HG03103 (cell line): ENCODE results near the gene GPD2.
"Not testable (repeated sequence)": the region's sequence is repeated elsewhere in the genome, so short reads cannot be mapped to it uniquely, and the experiment has no call there.

Experiments used
- ATAC-seq: cut with Tn5 transposase; IDR thresholded peaks from one replicate; pipeline ENCODE4 v1.9.1; 2021; ENCODE audit warnings: low read depth; ENCODE audit not compliant: unreplicated experiment

GPD2 gene

DNA sequence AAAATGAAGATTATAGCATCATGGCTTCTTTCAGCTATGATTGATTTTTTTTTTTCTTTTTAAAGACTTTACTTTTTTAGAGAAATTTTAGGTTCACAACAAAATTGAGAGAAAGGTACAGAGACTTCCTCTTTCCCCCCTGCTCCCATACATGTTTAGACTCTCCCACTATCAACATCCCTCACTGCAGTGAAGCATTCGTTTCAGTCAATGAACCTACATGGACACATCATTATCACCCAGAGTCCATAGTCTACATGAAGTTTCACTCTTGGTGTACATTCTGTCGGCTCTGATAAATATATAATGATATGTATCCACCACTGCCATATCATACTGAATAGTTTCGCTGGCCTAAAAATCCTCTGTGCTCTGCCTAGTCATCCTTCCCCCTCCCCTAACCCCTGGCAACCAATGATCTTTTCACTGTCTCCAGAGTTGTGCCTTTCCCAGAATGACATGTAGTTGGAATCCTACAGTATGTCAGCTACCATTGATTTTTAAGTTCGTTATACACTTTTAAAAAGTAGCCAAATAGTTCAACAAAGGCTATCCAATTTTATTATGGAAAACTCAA, 86.8 kb downstream of the GPD2 start:
- no peak for ATAC-seq

DNA sequence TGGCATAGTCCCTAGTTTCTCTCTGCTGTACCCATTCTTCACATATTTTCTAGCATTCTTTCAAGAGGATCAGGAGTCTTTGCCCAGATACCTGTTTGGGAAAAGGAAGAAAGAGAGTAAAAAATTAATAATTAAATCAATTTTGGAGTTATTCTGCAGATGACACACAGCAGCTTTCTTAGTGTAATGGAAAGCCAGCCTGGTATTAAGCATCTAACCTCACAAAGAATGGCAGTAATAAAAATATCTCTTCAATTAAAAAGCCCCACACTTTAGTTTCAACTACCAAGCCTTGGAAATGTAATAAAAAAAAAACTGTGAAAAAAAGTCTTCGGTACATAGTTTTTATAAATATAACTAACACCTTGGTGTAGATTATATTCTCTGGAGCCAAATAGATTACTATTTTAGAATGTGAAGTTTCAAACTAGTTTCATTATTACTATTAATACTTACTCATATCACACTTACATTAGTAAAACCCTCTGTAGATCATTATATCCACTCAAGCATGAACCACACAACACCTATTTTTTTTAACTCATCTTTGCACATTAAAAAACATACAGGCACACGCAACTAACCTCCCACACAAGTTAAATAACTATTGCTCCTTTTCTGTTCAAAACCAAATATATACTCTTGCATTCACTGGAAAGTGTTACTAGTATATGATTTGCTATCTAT, 90.9 kb downstream of the GPD2 start:
- ATAC-seq, result peak; percentile 94

DNA sequence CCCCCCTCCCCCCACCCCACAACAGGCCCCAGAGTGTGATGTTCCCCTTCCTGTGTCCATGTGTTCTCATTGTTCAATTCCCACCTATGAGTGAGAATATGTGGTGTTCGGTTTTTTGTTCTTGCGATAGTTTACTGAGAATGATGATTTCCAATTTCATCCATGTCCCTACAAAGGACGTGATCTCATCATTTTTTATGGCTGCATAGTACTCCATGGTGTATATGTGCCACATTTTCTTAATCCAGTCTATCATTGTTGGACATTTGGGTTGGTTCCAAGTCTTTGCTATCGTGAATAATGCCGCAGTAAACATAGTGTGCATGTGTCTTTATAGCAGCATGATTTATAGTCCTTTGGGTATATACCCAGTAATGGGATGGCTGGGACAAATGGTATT, 92.4 kb downstream of the GPD2 start:
- not testable (repeated sequence) for ATAC-seq

DNA sequence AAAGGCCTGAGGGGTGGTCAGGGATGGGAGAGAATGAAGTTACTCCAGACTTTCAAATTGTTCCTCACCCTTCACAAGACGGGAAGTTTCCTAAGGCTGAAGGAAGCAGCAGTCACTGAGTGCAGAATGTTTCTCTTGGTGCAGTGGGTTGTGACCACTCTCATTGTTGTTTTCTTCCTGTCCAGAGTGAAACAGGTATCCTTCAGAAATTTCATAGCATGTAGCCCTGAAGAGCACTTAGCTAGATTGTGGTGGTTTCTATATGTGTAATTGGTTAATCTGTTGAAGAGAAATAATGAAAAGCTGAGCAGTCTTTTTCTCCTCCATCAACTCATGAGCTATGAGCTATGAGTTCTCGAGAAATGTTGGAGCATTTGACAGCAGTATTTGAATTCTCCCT, 96.8 kb downstream of the GPD2 start:
- peak; percentile 68 for ATAC-seq

DNA sequence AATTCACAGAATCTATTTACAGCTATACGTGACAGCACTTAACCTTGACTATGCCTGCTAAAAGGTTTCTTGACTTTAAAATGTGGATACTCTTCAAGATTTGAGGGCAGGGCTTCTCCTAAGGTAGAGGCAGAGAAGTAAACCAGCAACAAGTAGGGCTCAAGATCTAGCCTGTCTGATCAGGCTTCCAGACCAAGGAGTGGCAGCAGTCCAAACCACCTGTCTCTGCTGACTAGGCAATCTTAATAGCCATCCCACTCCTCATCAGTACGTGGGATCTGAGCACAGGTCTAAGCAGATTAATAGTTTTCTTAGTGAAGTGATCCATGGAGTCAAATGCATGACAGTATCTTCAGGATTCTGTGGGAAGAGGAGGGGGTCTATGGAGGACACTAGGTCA, 100.4 kb downstream of the GPD2 start:
- ATAC-seq, result no peak

DNA sequence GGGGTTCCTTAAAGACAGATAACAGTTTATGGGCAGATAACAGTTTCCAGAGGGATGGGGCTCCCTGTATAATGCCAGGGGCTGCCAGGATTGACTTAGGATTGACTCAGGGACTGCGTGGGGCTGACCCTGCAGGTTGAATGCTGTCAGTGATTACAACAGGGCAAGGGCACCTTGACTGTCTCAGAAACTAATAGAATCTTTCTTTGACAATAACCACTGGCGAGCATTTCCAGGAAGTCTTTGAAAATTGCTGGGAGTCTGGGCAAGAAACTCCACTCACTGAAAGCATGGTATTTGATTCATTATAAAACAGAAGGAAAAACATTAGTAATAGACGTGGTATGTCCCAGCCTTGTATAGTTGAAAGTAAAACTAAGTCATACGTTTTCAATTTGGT, 101.0 kb downstream of the GPD2 start:
- no peak for ATAC-seq

DNA sequence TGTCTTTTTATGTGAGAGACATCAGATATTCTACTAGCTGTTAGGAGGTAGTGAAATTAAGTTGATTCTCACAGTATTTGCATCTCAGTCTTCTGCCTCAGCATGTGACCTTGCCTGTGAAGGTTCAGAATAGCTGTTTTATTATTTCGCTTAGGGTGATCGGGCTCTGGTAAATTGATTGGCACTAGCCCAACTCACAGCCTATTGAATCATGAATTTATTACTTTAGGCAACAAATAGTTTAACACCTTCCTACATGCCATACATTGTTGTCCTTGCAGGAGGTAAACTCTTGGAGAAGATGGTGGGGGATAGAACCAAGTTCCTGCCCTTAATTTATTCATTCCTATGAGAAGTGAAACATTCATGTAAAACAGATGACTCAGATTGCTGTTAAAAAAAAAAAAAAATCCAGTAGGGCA, 101.9 kb downstream of the GPD2 start:
- peak; percentile 55 for ATAC-seq

DNA sequence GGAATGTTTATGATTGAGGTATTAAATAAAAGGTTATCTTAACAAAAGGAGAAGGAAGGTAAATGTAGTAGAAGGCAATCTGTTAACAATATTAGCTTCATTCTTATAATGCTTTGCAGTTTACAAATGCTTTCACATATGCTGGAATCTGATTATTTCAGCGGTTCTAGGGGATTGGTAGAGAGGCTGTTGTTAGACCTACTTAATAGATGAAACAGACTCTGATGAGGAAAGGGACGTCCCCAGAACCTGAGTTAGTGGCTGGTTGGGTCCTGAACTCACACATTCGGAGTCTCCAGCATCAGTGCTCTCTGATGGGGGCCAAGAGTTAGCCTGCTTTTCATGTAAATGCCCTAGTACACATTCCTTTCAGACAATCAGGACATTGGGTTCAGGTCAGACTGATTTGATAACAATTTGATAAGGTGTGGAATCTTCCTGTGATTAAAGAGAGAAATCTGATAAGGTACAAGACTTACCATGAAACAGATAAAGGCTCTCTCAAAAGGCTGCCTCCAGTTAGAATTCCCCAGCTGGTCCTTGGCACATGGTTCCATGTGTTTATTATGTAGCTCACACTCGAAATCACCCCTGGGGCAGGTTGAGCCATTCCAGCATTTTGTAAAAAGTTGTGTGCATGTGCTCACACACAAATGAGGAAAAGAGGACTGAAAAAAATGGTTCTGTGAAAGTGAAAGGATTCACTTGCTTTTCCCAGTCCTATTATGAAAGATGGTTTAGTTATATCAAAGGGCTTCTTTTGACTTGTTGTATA, 103.1 kb downstream of the GPD2 start:
- no peak for ATAC-seq

DNA sequence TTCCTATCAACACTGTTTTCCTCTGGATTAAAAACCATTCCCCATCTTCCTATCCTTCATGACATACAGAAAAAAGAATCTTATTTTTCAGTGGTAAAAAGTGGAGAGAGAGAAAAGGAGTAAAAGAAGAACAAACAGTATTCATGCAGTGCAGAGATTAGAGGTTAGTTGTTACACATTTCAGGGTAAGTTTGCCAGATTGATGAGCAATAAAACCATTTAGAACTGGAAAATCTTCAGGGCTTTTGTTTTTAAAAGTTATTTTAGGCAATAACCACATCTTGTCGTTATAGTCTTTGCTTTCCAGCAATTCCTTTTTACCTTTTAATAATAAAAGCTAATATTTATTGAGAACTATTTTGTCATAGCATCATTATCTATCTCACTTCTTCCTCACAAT, 104.5 kb downstream of the GPD2 start:
- no peak for ATAC-seq

DNA sequence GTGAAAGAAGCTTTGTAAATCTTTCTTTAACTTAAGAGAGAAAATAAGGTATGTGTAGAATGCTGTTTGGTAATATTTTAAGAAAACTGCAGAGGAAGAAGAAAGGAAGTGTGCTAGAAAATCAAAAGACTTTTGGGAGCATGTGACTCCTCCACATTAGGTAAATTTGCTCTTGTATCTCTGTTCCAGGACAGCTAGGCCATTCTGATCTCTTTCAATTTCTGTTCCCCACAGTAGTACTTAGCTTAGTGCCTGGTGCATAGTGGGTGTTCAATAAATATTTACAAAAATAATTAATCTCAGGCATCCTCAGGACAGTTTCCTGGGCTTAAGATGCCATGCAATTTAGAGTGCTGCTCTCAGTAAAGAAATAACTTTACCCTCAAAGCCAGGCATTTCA, 105.0 kb downstream of the GPD2 start:
- ATAC-seq, result no peak

DNA sequence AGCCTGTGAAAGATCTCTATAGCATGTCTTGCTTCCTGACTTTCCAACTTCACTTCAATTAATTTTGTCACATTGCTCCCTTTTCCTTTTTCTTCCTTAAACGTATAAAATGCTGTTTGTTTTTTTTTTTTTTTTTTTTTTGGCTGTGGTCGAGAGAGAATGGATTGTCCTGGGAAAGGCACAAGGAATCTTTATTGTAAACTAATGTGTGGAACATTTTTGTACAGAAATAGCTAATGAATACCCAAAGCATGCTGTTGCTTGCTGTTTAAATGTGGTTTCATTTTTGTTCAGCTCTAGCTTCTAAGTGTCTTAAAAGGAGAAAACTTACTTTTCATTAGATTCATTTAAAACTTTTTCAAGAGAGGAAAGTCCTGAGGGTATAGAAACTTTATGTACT, 105.5 kb downstream of the GPD2 start:
- ATAC-seq, result no peak

DNA sequence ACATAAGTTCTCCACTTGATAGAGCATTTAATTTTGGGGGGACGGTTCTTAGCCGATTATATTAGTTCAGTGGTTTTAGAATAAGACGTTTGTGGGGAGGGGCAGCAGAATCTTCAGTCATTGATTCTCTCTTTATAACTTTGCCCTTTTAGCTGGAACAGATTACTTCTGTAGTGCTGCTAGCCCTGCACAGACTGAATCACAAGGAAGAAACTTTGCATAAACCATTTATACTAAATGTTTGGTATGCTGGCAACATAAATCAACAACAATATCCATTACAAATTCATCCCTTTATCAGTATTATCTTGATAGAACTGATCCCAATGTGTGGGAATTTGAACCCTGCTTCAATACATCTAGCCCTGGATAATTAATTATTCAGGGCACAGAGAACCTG, 112.2 kb downstream of the GPD2 start:
- ATAC-seq, result no peak

DNA sequence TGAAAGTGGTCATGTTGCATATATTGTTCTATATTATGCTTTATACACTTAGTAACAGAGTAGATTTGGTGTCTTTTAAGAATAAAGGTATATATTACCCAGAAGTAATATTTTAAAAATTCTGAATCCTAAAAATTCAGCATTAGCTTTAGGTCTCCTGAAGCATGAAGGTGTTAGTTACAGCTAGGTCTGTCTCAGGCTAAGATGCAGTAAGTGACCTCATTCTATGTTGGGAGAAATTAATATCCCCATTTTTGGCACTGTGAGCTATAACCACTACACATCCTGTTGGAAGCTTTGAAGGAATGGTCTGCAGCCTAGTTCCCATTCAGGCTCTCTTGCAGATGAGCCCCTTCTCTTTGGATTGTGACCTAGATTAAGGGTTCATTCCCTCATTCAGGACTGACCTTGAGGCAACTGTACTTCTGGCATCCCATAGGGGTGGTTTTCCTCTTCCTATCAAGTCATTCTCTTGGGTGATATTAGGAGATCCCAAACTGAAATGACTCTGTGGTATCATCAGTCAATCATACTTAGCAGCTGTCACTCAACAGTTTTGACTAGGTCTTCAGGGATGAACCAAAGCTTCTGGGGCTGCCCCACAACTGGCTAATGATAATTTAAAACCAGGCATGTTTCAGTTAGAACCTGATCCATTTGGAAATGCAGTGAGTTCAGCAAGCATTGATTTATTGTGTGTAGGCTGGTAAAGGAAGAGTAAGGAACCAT, 117.7 kb downstream of the GPD2 start:
- no peak for ATAC-seq

DNA sequence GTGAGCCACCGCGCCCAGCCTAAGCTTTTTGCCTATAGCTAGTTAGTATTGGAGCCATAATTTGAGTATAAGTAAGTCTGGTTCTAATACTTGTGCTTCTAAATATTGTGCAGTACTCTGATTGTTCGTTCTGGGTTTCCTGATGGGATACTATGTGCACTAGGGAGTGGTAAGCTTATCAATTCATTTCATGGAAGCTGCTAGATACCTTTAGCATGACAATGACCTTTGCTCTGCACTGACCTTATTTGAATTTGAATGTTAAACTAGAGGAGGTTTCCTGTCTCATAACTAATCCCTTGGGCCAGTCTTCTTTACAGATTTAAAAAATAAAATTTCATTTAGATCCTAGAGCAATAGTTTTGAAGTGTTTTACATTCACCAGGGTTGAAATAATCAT, 125.1 kb downstream of the GPD2 start:
- ATAC-seq, result no peak

DNA sequence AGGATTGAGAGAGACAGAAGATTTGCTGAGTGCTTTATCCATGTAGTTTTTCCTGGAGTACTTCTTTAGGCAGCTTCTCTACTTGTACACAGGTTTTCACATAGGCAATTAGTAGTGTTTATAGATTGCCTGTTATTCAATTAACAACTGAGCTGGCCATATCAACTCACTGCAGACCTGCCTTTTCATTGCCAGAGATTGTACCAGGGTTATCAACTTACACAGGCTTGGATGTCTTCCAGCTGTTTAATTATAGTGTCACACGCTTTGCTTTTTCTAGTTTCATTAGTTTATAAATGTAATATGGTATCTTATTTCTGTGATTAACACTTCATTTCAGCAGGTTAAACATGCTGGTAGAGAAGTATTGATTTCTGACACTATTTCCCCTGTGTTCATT, 125.9 kb downstream of the GPD2 start:
- no peak for ATAC-seq

DNA sequence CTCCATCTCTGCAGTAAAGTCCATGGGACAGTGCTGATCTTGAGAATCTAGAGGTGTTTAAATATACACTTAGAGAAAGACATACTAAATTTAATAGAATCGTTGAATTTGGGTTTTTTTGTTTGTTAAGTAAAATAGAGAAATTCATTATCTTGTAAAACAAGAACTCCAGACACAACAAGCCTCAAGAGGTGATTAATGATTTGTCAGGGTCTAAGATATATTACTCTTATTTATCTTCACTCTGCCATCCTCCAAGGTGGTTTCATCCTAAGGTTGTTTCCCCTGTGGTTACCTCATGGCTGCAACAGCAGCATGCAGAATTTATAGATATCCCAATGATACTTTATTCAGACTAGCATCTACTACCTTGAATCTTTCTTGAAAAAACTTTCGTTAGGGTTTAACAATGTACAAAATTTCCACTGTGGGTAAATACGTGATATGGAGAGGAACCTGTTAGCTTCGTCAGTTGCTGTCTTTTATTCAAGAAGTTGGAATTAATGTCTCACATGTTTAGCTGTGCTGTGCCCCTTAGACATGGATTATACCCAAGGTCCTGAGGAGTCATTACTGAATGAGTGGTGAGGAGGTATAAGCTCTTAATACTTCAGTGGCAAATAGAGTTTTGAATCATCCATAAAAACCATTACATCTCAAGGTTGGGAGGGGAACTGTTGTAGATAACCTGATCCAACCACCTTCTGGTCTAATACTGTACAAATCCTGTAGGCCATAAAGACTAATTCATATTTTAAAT, 128.0 kb downstream of the GPD2 start:
- no peak for ATAC-seq

DNA sequence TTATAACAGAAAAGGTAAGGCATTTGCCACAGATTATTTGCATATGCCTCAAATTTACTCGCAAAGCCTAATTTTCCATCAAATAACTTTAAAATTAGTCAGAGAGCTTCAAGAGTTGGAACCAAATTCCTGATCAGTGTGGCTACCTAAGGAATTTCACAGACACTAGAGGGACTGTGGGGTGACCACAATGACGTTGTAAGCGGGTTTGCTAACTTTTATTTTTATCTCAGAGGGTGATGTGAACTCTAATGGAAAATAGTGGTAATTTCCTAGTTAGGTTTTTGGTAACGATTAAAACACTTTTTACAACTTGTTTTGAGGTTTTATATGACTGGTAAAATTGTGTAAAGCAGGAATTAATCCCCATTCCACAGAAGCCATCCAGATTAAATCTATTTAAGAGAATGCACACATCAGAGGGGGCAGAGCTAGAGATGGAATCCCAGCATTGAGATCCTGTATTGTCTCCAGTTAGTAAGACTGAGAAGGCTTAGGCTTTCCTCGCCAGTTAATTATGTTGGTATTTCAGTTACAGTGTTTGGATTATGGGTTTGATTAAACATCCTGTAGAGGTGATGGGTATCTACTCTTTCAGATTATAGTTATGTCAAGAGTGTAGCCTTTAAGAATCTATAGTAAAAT, 129.0 kb downstream of the GPD2 start:
- ATAC-seq, result no peak

DNA sequence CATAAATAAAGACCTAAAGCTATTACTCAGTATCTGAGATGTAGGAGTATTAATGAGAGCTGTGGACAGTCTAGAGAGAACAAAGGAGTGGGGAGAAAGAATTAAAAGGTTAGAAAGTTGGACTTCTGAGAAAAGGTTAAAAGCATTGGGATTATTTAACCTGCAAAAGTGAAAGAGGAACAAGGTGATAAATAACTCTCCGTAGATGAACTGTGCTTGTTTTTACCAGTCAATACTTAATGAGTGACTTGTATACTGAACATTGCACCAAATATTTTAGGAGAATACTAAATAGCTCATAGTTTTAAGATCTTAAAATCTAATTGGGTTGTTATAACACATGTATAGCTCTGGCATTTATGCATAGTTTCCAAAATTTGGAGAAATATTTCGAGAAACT, 137.5 kb downstream of the GPD2 start:
- ATAC-seq, result no peak

DNA sequence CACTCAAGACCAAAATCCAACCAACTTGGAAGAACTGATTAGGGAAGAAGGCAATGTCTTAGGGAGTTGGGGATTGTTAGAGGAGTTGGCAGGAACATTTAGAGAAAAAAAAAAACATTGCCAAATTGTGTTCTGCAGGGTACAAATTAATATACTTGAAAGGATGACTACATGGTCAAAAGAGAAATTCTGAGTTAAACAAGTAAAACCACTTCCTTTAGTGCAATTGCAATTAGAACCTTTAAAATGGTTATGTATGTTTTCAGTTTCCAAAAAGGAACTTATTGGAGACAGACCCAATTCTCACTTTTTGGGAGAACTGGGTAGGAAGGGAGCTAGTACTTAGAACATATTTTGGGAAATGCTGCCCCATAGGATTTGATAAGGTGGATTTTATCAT, 137.9 kb downstream of the GPD2 start:
- no peak for ATAC-seq

DNA sequence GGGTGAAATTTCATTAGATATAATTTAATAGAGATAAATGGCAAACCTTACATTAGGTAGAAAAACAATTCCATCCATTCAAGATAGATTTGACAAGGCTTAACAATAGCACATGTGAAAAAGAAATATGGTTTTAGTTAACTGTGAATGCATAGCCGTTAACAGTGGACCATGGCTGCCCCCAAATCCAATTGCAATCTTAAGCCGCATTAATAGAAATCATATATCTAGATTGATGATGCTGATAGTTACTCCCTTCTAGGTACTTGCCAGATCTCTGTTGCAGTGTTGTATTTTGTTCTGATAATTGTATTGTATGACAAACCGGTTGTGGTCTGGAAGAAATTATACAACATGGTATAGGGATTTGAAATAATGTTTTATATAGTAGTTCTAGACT, 139.8 kb downstream of the GPD2 start:
- no peak for ATAC-seq
